ENCODE measurements around the gene IRF2BP2.
A peak's percentile ranks its signal among the peaks of the same experiment; 100 is the strongest.

DNA sequence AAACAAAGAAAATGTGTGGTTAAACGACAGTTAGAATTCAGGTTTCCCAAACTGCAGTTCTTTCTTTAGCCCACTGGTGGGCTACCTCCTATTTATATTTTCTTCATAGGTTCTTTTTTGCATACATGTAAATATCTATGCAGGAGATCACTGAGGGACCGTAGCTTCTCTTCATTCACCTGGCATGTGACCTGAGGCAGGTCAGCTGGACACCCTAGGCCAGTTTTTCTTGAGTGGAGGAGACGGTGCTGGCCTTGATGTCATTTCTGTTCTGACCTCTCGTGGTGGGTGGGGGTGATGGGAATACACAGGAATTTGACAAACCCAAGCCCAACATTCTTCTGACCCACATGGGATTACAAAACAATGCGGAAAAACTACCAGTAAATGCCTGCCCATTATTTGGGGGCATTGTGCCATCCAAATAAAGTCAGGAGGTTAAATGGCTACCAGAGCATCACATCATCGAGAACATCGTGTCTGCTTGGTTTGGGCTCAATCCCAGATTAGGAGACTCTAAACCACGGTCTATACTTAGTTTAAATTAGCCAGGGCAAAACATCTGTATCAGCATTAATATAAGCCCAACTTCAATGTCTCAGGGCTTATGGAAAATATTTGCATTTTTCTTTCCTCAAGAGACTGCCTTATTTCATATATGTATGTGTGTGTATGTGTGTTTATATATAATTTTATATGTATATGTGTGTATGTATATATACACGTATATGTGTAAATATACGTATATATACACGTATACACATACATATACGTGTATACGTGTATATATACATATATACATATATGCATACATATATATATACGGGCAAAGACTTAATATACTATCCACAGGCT lies 7.4 kb upstream of the IRF2BP2 start:
- no peak for TF ChIP-seq CSDC2 (CRISPR knock-in tag; IDR thresholded peaks at IDR 0.05)
- no peak for TF ChIP-seq ARNTL (CRISPR knock-in tag; IDR thresholded peaks at IDR 0.05; ENCODE audit: borderline replicate concordance, low read depth)
- no peak for TF ChIP-seq ZC3H10 (CRISPR knock-in tag; IDR thresholded peaks at IDR 0.05)
- TF ChIP-seq, protein P1, sequence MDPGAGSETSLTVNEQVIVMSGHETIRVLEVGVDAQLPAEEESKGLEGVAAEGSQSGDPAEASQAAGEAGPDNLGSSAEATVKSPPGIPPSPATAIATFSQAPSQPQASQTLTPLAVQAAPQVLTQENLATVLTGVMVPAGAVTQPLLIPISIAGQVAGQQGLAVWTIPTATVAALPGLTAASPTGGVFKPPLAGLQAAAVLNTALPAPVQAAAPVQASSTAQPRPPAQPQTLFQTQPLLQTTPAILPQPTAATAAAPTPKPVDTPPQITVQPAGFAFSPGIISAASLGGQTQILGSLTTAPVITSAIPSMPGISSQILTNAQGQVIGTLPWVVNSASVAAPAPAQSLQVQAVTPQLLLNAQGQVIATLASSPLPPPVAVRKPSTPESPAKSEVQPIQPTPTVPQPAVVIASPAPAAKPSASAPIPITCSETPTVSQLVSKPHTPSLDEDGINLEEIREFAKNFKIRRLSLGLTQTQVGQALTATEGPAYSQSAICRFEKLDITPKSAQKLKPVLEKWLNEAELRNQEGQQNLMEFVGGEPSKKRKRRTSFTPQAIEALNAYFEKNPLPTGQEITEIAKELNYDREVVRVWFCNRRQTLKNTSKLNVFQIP (CRISPR knock-in tag; IDR thresholded peaks at IDR 0.05; ENCODE audit: borderline replicate concordance, low read depth), result no peak
- TF ChIP-seq, protein P2, sequence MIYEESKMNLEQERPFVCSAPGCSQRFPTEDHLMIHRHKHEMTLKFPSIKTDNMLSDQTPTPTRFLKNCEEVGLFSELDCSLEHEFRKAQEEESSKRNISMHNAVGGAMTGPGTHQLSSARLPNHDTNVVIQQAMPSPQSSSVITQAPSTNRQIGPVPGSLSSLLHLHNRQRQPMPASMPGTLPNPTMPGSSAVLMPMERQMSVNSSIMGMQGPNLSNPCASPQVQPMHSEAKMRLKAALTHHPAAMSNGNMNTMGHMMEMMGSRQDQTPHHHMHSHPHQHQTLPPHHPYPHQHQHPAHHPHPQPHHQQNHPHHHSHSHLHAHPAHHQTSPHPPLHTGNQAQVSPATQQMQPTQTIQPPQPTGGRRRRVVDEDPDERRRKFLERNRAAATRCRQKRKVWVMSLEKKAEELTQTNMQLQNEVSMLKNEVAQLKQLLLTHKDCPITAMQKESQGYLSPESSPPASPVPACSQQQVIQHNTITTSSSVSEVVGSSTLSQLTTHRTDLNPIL (CRISPR knock-in tag; IDR thresholded peaks at IDR 0.05; ENCODE audit: low read depth), result no peak
- no peak for TF ChIP-seq ZNF8 (CRISPR knock-in tag; IDR thresholded peaks at IDR 0.05)
- TF ChIP-seq OSR1 (CRISPR knock-in tag; IDR thresholded peaks at IDR 0.05), result 0 out of 2 replicates have a peak, but pooled peaks have one; percentile 38
- no peak for TF ChIP-seq ZNF70 (CRISPR knock-in tag; IDR thresholded peaks at IDR 0.05)
- TF ChIP-seq ZFP3 (CRISPR knock-in tag; IDR thresholded peaks at IDR 0.05), result no peak
- TF ChIP-seq SNAI2 (CRISPR knock-in tag; IDR thresholded peaks at IDR 0.05), result no peak
- TF ChIP-seq, protein P3, sequence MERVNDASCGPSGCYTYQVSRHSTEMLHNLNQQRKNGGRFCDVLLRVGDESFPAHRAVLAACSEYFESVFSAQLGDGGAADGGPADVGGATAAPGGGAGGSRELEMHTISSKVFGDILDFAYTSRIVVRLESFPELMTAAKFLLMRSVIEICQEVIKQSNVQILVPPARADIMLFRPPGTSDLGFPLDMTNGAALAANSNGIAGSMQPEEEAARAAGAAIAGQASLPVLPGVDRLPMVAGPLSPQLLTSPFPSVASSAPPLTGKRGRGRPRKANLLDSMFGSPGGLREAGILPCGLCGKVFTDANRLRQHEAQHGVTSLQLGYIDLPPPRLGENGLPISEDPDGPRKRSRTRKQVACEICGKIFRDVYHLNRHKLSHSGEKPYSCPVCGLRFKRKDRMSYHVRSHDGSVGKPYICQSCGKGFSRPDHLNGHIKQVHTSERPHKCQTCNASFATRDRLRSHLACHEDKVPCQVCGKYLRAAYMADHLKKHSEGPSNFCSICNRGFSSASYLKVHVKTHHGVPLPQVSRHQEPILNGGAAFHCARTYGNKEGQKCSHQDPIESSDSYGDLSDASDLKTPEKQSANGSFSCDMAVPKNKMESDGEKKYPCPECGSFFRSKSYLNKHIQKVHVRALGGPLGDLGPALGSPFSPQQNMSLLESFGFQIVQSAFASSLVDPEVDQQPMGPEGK (CRISPR knock-in tag; IDR thresholded peaks at IDR 0.05; ENCODE audit: borderline replicate concordance), result no peak
- no peak for TF ChIP-seq ESRRG (CRISPR knock-in tag; IDR thresholded peaks at IDR 0.05)
- TF ChIP-seq ZFP30 (CRISPR knock-in tag; IDR thresholded peaks at IDR 0.05), result no peak

Data from SK-N-SH treated with all-trans-retinoic acid at 6 μM for 48 hours (cell line).